ENCODE data around the gene TNS3.

DNA sequence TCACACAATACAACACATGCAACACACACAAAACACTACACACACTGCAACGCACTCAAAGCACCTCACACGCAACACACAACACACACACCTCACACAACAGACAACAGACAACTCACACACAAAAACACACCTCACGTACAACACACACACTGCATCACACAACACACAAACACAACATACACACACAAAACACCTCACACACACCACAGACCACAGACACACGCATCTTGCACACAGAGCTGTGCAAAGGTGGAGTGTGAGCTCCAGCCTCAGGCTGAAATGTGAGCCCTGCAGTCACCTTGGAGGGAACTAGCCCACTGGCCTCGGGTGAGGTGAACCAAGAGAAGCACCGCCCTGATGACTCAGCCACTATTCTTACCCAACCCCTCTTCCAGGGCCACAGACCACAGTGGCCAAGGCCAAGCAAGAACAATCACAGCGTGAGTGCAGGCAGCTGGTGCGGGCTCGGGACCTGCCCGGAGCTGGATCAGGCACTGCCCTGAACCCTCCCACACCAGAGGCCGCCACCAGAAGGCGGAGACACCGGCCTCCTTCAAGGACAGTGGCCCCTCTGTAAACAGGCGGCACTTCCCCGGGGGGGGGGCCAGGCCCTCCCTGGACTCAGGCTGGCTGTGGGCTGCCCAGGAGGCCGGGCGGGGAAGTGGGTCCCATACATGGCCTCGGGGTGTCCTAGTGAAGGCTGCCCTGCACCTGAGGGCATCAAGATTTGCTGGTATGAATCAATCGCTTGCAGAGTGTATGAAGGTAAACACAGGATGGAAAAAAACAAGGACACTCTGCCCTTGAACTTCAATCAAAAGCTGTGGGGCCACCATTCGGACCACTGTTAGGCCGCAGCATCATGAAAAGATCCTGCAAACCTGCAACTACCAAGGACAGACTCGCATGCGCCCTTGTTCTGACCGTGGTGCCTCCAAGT, 106.7 kb downstream of the TNS3 start:
- TF ChIP-seq, protein P1, sequence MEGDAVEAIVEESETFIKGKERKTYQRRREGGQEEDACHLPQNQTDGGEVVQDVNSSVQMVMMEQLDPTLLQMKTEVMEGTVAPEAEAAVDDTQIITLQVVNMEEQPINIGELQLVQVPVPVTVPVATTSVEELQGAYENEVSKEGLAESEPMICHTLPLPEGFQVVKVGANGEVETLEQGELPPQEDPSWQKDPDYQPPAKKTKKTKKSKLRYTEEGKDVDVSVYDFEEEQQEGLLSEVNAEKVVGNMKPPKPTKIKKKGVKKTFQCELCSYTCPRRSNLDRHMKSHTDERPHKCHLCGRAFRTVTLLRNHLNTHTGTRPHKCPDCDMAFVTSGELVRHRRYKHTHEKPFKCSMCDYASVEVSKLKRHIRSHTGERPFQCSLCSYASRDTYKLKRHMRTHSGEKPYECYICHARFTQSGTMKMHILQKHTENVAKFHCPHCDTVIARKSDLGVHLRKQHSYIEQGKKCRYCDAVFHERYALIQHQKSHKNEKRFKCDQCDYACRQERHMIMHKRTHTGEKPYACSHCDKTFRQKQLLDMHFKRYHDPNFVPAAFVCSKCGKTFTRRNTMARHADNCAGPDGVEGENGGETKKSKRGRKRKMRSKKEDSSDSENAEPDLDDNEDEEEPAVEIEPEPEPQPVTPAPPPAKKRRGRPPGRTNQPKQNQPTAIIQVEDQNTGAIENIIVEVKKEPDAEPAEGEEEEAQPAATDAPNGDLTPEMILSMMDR (IDR thresholded peaks at IDR 0.05; ENCODE audit: low read depth, low read length, poor library complexity, severe bottlenecking): no peak
- TF ChIP-seq EZH2phosphoT487 (IDR thresholded peaks at IDR 0.05; ENCODE audit: borderline replicate concordance, low read length): no peak

Measured in DOHH2 (cell line).